KMS-11 (cell line): ENCODE results near the gene LRBA.

ENCODE experiments used
- H2AFZ ChIP-seq: fragments of 200-600 bp; sonication (generic); 2 replicates; pipeline ENCODE4 v1.6.1; 2016; ENCODE audit warnings: antibody characterized with exemption, mixed run types, low read depth
- H3K27ac ChIP-seq: fragments of 200-600 bp; sonication (generic); 2 replicates; pipeline ENCODE4 v1.6.1; 2016; ENCODE audit warnings: mild to moderate bottlenecking, mixed run types
- H3K27me3 ChIP-seq: fragments of 200-600 bp; sonication (generic); 2 replicates; pipeline ENCODE4 v1.6.1; 2017; ENCODE audit warnings: mild to moderate bottlenecking, low read depth, mixed run types, moderate library complexity; ENCODE audit not compliant: insufficient read depth
- H3K36me3 ChIP-seq: fragments of 200-600 bp; sonication (generic); 2 replicates; pipeline ENCODE4 v1.6.1; 2017; ENCODE audit warnings: mild to moderate bottlenecking, mixed run types; ENCODE audit not compliant: insufficient read depth
- H3K4me1 ChIP-seq: fragments of 200-600 bp; sonication (generic); 2 replicates; pipeline ENCODE4 v1.6.1; 2016; ENCODE audit warnings: mild to moderate bottlenecking, low read depth, mixed run types; ENCODE audit not compliant: poor library complexity, severe bottlenecking
- H3K4me2 ChIP-seq: fragments of 200-600 bp; sonication (generic); 2 replicates; pipeline ENCODE4 v1.7.0; 2016; ENCODE audit warnings: mild to moderate bottlenecking, mixed run types
- H3K4me3 ChIP-seq: fragments of 200-600 bp; sonication (generic); IDR thresholded peaks from 2 replicates; pipeline ENCODE4 v1.6.1; 2017; ENCODE audit warnings: low read depth, low read length, mixed read lengths; ENCODE audit not compliant: insufficient read depth
- H3K79me2 ChIP-seq: fragments of 200-600 bp; sonication (generic); 2 replicates; pipeline ENCODE4 v1.6.1; 2016; ENCODE audit warnings: low read depth, mixed run types; ENCODE audit not compliant: insufficient read depth
- H3K9ac ChIP-seq: fragments of 200-600 bp; sonication (generic); 2 replicates; pipeline ENCODE4 v1.6.1; 2016; ENCODE audit warnings: mild to moderate bottlenecking, mixed run types
- H4K20me1 ChIP-seq: fragments of 200-600 bp; sonication (generic); 2 replicates; pipeline ENCODE4 v1.6.1; 2016; ENCODE audit warnings: mild to moderate bottlenecking, mixed run types; ENCODE audit not compliant: insufficient read depth
- TF ChIP-seq, protein P1 (sequence below): fragments of 200-600 bp; sonication (generic); conservative IDR thresholded peaks from 2 replicates; pipeline ENCODE4 v1.6.1; 2017; ENCODE audit warnings: low read depth, mild to moderate bottlenecking, antibody characterized with exemption, low read length, moderate library complexity, mixed read lengths

Gene LRBA

DNA sequence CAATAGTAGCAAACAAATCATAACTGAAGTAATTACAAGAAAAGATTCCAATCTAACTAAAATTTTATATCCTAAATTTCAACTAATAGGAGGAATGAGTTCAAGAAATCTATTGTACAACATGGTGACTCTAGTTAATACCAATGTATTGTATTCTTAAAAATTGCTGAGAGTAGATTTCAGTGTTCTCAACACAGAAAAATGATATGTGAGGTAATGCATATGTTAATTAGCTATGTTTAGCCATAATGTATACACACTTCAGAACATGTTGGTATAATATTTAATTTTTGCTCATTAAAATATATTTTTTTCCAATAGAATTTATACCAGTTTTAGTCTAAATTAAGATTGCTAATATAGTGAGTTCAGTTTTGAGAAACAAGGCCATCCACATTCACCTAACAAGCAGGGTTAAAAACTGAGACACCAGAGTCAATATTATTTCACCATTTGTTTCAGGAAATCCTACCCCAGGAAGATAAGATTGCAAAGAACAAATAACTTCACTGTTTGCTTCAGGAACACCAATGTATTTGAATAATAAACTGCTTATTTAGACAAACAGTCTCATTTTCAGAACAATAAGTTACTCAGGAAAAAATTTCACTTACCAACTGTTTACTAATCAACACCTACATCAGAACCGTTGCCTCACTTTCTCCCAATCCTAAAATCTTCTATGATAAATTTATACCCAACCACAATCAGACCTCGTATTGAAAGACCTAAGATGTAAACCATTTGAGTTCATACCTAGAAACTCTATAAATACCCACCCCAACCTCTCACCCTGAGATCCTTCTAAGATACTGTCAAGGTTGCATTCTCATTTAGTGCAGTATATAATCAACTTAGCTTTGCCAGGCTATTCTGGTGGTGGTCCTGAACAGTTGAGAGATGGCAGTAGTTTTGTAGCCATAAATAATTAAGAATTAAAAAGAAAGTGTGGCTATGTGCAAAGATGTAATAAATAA is 300.3 kb downstream of the LRBA start:
- no peaks in the 10 kb centered on the region for H3K4me1 ChIP-seq
- TF ChIP-seq, protein P1, sequence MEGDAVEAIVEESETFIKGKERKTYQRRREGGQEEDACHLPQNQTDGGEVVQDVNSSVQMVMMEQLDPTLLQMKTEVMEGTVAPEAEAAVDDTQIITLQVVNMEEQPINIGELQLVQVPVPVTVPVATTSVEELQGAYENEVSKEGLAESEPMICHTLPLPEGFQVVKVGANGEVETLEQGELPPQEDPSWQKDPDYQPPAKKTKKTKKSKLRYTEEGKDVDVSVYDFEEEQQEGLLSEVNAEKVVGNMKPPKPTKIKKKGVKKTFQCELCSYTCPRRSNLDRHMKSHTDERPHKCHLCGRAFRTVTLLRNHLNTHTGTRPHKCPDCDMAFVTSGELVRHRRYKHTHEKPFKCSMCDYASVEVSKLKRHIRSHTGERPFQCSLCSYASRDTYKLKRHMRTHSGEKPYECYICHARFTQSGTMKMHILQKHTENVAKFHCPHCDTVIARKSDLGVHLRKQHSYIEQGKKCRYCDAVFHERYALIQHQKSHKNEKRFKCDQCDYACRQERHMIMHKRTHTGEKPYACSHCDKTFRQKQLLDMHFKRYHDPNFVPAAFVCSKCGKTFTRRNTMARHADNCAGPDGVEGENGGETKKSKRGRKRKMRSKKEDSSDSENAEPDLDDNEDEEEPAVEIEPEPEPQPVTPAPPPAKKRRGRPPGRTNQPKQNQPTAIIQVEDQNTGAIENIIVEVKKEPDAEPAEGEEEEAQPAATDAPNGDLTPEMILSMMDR: no peak
- no peak overlapping the region for H3K4me3 ChIP-seq
- H3K9ac ChIP-seq: no peak overlapping the region
- H3K4me2 ChIP-seq: no peak overlapping the region
- H3K36me3 ChIP-seq: no peaks in the 10 kb centered on the region
- H3K79me2 ChIP-seq: no peaks in the 10 kb centered on the region
- no peaks in the 10 kb centered on the region for H3K27me3 ChIP-seq
- H3K27ac ChIP-seq: no peak overlapping the region
- H4K20me1 ChIP-seq: no peaks in the 10 kb centered on the region
- H2AFZ ChIP-seq: no peak overlapping the region

DNA sequence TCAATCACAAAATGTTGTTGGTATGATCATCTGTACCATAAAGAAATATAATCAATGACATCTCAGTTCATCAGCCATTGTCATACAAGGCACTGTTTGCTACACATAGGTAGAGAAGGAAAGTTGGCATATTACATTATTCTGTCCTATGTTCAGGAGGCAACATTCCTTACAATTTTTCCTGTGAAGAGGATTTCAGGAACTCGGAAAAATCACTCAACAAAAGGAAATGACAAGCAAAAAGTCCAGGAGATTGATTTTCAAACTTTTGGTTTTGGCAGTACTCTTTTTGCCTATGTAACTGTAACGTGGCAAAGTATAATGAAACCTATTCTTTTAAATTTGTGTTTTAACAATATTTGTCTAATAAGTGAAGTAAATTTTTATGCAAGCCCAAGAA is 301.8 kb downstream of the LRBA start:
- Histone ChIP-seq H3K36me3 (no peaks in the 10 kb centered on the region), H3K79me2 (no peaks in the 10 kb centered on the region)

DNA sequence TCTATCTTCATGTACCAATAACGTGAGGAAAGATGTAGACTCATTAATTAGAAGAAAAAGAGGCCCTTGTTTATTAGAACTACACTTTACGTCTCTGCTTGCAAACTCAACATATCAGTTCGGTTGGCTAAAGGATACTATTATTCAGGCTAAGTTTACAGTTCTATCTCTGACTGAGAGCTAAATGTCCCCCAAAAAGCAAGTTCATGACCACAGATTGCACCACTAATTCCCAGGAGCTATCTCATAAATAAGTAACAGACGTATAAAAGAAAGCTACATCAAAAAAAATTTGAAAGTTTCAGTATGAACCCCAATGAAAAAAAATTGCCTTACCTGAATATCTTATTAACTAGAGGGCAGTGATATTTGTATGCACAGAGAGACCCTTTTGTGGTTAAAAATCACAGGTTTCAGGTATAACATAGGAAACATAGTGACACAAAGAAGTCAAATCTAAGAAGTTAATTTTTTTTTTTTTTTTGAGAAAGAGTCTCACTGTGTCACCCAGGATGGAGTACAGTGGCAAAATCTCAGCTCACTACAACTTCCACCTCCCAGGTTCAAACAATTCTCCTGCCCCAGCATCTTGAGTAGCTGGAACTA is 304.2 kb downstream of the LRBA start:
- Histone ChIP-seq H4K20me1 (no peaks in the 10 kb centered on the region), H3K79me2 (no peaks in the 10 kb centered on the region), H3K4me3 (no peak overlapping the region), H3K9ac (no peak overlapping the region), H2AFZ (no peak overlapping the region), H3K27me3 (no peaks in the 10 kb centered on the region), H3K27ac (no peak overlapping the region), H3K36me3 (no peaks in the 10 kb centered on the region), H3K4me1 (no peaks in the 10 kb centered on the region), H3K4me2 (no peak overlapping the region)
- TF ChIP-seq, protein P1: no peak

More for the DNA sequence above, 301.8 kb downstream of the LRBA start:
- no peaks in the 10 kb centered on the region for H4K20me1 ChIP-seq
- no peak overlapping the region for H2AFZ ChIP-seq
- no peaks in the 10 kb centered on the region for H3K27me3 ChIP-seq
- TF ChIP-seq, protein P1: no peak
- H3K9ac ChIP-seq: no peak overlapping the region
- H3K4me3 ChIP-seq: no peak overlapping the region
- H3K4me2 ChIP-seq: no peak overlapping the region
- H3K4me1 ChIP-seq: no peaks in the 10 kb centered on the region
- no peak overlapping the region for H3K27ac ChIP-seq

DNA sequence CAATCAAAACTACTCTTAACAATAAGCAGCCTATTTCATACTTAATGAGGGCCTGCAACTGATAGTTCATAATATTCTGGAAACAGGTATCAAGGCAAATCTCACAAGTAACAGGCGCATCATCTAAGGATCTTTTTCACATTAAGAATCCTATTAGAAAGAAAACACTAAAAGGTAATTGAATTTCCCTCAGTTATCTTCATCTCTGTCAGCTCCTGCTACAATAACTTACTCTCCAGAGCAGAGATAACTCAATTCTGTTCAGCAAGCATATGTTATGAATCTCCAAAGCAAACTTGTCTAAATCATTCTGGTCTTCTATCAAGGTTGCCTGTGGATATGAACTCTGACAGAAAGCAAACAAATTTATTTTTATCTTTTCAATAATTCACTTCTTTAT is 307.1 kb downstream of the LRBA start:
- H2AFZ ChIP-seq: no peak overlapping the region
- no peak overlapping the region for H3K4me2 ChIP-seq
- H4K20me1 ChIP-seq: no peaks in the 10 kb centered on the region
- H3K27ac ChIP-seq: no peak overlapping the region
- H3K79me2 ChIP-seq: no peaks in the 10 kb centered on the region
- H3K4me3 ChIP-seq: no peak overlapping the region
- TF ChIP-seq, protein P1: no peak
- H3K9ac ChIP-seq: no peak overlapping the region
- no peaks in the 10 kb centered on the region for H3K4me1 ChIP-seq
- no peaks in the 10 kb centered on the region for H3K36me3 ChIP-seq
- no peaks in the 10 kb centered on the region for H3K27me3 ChIP-seq
